Glomerular visceral epithelial cell (primary cell): Measurements from ENCODE around the gene HRH1.
"Not testable (repeated sequence)": the region's sequence is repeated elsewhere in the genome, so short reads cannot be mapped to it uniquely, and the experiment has no call there.

Experiments
- DNase-seq: peaks from one replicate; pipeline ENCODE4 v3.0.0-alpha.2; 2016; ENCODE audit errors: extremely low spot score

Gene HRH1

DNA sequence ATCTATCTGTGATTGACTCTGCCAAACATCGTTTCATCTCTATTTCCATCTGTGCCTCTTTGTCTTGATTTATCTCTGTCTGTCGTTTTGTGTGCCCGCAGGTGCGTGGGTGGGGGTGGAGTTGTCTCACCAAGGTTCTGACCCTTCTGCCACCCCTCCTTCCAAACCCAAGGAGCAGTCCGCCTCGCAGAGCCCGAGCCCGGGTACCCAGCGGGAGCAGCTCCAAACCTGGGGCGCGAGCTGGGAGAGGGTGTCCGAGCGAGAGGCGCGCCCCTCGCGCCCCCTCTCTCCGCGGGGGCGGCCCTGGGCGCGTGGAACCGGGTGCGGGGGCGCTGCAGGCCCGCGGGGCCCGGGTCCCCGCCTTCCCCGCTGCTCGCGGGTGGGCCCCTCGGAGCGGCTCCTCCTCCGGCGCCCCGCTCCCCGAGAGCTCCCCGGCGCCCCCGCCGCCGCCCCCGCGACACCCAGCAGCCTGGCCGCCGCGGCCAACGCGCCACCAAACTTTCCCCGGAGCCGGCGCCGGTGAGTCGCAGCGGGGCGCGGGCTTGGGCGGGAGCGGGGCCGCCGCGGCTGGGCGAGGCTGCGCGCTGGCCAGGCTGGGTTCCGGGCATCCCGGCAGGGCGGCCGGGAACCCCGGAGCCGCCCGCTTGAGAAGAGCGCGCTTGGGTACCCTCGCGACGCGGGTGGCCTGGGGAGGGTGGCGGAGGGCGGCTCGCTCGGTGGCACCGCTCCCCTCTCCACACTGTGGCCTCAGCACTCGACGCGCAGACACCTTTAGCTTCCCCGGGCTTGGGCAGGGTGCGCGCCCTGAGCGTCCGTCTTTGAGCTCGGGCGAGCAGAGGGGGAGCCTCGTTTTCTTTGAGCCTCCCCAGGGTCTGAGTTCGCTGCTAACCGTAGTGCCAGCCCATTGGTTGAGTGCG, at the start of gene HRH1:
TSS of gene HRH1 (plus strand) at position 458 of the 917 bp plus-strand sequence. CDS start 104,545 bp downstream, outside the sequence.
- DNase-seq = peak; percentile 40

- not testable (repeated sequence) for DNase-seq
Observed at GRCh38 chr3:11113316-11113715, 41.0 kb upstream of the HRH1 start.

DNA sequence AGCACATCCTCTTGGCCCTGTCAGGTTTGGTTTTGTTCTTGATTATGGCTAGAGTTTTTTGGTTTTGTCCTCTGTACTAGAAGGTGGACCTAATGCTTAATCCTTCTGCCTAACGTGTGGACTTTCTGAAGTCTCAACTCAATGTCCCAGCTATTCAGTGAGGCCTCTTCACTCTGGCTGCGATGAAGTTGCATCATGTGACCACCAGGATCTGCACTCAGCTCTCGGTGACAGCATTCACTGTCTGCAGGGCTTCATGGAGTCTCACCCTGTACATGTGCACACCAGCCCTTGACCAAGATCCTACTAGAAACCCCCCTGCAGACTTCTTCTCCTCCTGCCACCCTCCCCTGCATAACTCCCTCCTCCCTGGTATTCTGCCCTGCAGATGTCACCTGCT, 38.7 kb upstream of the HRH1 start:
- DNase-seq = no peak

DNA sequence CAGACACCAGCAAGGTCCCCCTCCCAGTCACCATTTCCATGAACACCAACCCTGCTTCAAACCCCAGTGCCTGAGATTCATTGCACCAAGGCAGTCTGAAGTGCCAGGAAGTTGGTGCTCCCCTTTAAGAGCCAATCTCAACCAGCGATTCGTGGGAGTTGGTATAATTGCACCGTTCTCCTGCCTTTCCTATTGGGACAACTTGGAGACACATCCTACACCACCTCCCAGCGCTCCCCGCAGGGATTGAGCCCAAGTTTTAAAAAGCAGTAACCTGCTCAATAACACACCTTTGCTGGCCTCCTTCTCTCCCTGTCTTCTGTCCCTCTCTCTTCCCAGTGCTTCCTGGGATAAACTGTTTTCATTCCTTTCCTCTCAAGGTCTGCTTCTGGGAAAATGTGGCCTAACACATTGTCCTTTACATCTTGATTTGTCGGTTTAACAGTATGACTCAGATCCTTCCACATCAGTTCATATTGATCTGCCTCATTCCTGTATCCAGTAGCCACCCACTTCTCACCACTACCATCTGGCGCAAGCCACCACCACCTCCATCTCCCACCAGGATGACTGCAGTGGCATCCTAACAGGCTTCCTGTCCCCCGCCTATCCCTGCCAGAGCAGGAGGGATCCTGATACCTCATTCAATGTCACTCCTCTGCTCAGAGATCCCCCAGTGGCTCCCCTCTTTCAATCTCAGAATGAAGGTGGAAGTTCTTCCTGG, 37.8 kb upstream of the HRH1 start:
- DNase-seq = no peak

GRCh38 chr3:11117591-11117990, 36.7 kb upstream of the HRH1 start:
- DNase-seq = no peak

DNA sequence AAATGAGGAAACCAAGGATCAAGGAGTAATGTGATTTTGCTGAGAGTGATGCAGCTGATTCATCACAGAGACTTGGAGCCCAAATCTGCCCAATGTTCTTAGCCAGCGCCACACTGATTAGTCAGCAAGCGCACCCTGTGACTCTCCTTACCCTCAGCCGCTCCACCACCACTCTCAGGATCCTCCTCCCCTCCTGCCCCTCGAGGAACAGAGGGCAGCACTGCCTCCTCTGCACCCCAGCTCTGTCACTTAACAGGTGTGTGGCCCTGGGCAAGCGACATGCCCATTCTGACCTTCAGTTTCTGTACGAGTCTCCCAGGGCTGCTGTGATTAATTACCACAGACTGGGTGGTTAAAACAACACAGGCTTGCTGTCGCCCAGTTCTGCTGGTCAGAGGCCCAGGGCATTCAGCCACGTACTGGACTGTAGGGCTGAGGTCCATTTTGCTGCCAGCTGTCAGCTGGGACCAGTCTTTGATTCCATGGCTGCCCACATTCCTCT, 36.1 kb upstream of the HRH1 start:
- peak; percentile 56 for DNase-seq

DNA sequence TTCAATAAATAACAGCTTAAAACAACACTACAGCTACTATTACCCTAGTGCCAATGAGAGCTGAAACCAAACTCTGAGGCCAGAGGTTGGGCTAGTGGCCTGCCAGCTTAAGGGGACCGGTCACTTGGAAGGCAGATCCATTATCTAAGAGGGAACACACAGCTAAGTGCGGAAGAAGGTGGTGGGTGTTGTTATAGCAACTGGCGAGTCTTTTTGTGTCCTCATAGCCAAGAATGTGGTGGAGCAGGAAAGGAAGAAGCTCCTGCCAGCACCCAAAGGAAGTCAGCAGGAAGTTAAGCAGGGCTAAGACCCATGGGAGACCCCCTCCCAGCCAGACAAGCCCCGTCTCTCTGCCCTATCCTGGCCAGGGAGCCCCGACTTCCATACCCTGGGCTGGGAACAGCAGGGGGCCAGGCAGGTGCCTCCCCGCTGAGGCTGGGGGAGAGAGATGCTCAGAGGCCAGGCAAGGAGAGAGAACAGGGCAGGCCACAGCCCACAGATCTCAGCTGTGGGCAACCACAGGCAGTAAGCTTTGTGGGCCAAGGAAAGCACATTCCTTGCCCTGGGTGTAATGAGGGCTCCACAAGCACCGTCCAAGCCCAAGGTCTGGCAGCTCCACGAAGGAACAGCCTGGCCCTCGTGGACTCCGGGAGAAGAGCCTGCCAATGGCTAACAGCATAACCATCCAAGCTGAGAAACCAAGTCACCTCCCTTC, 34.0 kb upstream of the HRH1 start:
- DNase-seq = peak; percentile 30

GRCh38 chr3:11126653-11127052, 27.6 kb upstream of the HRH1 start:
- DNase-seq = no peak

DNA sequence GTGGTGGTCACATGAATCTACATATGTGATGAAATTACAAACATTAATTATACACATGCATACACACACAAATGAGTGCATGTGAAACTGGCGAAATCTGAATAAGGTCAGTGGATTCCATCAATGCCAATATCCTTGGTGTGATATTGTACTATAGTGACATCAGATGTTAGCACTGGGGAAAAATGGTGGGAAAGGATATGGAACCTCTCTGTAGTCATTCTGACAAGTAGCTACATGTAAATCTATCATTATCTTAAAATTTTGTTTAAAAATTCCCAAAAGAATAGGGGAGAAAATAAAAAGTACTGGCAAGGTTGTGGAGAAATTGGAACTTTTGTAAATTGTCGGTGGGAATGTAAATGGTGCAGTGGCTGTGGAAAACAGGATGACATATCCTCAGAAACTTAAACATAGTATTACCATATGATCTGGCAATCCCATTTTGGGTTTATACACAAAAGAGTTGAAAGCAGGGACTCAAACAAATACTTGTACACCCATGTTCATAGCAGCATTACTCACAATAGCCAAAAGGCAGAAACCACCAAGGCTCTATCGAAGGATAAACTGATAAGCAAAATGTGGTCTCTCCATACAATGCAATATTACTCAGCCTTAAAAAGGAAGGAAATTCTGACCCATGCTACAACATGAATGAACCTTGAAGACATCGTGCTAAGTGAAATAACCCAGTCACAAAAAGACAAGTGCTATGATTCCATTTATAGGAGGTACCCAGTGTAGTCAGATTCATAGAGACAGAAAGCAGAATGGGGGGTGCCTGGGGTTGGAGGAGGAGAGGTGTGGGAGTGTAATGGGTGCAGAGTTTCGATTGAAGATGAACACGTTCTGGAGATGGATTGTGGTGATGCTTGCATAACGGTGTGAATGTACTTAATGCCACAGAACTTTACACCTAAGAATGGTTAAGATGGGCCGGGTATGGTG, 25.3 kb upstream of the HRH1 start:
- no peak for DNase-seq

- DNase-seq = no peak
Observed at GRCh38 chr3:11130385-11130784, 23.9 kb upstream of the HRH1 start.

DNA sequence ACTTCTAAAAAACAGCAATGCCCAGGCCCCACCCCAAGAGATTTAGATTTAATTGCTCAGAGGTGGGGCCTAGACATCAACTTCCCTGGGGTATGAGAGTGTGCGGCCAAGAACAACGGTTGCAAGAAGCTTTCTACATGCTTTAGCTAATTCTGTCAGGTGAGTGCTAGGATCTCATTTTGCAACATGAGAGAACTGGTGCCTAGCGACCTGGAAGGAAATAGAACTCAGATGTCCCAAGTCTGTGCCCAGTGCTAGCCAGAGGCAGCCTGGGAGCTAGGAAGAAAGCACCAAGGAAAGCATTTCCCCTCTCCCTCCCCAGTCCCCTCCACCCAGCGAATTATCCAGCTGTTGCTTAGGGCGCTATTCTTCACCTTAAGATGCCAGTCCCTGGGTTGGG, 22.9 kb upstream of the HRH1 start:
- DNase-seq = peak; percentile 53

DNA sequence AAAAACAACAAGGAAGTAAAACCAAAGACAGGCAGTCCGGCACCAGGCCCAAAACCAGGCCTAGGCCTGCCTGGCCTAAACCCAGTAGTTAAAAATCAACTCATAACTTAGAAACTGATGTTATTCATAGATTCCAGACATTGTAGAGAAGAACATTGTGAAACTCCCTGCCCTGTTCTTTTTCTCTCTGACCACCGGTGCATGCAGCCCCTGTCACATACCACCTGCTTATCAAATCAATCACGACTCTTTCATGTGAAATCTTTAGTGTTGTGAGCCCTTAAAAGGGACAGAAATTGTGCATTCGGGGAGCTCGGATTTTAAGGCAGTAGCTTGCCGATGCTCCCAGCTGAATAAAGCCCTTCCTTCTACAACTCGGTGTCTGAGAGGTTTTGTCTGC, 22.4 kb upstream of the HRH1 start:
- DNase-seq = peak; percentile 41

DNA sequence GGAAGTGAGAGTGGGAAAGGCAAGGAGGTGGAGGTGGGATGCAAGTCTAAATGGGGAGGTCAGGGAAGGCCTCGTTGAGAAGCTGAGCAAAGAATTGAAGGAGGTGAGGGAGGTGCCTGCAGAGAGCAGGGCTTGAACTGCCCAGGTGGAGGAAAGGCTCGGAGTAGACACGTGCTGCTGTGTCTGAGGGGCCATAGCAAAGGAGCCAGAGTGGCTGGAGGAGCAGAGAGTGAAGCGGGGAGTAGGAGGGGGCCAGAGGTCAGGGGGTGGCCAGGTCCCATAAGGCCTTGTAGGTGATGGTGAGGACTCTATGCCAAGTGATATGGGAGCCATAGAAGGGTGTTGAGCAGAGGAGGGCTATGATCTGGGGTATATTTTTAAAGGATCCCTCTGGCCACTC, 21.4 kb upstream of the HRH1 start:
- DNase-seq = no peak

GRCh38 chr3:11134794-11135193, 19.5 kb upstream of the HRH1 start:
- no peak for DNase-seq

DNA sequence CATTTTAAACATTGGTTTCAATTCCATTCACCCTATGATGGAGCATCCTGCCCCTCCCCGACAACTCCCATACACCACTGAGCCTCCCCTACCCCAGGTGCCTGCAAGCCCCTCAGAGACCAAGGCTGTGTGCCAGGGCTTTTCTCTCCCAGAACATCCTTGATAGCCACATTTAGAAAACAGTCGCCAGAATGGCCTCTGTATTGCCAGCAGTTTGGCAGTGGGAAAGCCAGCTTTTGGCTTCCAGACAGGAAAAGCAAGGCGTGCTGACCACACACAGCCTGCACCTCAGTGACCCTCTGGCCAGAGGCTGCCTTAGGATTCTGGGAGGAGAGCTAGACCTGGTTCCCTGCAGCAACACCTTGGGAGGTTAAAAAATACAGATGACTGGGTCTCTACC, 18.2 kb upstream of the HRH1 start:
- no peak for DNase-seq

DNA sequence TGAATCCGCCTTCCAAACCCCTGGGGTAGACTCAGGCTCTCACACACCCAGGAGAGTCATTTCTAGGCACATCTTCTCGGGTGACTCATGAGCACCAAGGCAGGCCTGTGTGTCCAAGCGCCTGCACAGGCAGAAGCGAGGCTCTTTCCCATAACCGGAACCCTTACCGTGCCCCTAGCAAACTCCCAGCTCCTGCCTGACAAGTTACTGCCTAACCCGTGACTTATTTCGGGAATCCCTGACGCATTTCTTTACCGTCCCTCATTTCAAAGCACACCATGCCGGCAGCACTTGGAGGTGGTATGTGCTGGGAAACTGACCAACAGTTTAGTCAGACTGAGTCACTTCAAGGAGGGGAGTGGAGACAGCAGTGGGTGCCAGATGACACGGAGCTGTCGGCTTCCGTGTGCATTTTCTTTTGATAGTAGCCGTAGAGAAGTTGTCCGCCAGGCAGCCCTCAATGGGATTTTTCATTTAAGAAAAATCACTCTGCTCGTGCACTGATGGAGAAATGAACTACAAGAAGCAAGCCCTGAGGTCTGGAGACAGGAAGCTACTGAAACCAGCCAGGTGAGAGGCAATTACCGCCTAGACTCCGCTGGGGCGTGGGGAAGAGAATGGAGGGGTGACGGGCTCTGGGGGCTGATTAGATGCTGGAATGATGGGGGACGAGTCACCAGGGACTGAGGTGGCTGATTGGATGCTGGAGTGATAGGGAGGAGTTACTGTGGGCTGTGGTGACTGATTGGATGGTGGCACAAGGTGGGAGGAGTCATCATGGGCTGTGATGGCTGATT, 17.3 kb upstream of the HRH1 start:
- peak; percentile 98 for DNase-seq

- DNase-seq = no peak
Observed at GRCh38 chr3:11137627-11137959, 16.7 kb upstream of the HRH1 start.

GRCh38 chr3:11138371-11138770, 15.9 kb upstream of the HRH1 start:
- no peak for DNase-seq

DNA sequence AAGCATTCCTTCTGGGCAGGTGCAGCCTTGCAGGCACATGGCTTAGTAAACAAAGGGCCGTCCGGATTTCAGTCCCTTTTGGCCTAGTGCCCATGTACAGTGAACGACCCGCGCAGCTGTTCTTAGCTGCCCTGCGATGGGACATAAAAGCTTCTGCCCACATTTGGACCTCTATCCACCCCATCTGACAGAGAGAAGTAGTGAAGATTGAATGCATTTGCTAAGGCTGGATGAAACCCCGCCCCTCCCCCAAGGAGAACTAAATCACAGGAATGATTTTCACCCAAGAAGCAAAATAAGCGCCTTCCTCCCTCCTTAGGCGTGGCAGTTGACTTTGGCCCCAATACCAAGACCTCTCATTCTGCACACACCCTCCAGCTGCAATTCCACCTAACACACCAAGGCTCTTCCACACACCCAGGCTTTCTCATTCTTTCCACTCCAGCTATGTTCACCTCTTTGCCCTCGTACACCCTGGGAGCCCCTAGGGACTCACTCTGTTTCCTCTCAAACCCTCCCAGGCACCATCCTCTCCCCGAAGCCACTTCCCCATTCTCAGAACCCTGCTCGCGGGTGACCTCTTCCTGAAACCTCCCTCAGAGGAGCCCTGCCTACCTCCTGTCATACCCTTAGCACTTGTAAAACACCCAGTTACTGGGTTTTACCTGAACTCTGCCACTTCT, 14.1 kb upstream of the HRH1 start:
- no peak for DNase-seq

- DNase-seq = no peak
Observed at GRCh38 chr3:11140713-11141104, 13.6 kb upstream of the HRH1 start.
